Transverse colon (tissue), 4 donors: ENCODE measurements around the gene MDH1. TPM values are rescaled to one million over a fixed set of nuclear protein-coding genes. Genes with fewer than 3 reads are reported as not detected.

Experiments used
- DNase-seq: peaks from one replicate; pipeline ENCODE4 v3.0.0-alpha.2; 2019
- H3K27ac ChIP-seq, 4 donors: fragments of 200-600 bp; sonication (generic); 2 replicates each; pipeline ENCODE4 v1.5.1; 2016 to 2018; ENCODE audit warnings: inconsistent platforms in 4 of 4
- H3K27me3 ChIP-seq: fragments of 200-600 bp; sonication (generic); 2 replicates; pipeline ENCODE4 v1.5.1; 2017; ENCODE audit warnings: inconsistent platforms
- H3K36me3 ChIP-seq, 4 donors: fragments of 200-600 bp; sonication (generic); 2 replicates each; pipeline ENCODE4 v1.5.1; 2017 to 2019; ENCODE audit warnings: inconsistent platforms in 4 of 4
- H3K4me1 ChIP-seq, 4 donors: fragments of 200-600 bp; sonication (generic); 2 replicates each; pipeline ENCODE4 v1.5.1; 2017 to 2020; ENCODE audit warnings: inconsistent platforms in 4 of 4
- H3K4me3 ChIP-seq, 4 donors: fragments of 200-600 bp; sonication (generic); 1 replicate in 1 of 4; 2 replicates in 3 of 4; pipeline versions ENCODE4 v1.5.1 to v1.6.1; 2017 to 2019; ENCODE audit warnings: inconsistent platforms in 4 of 4
- H3K9me3 ChIP-seq, 2 donors: fragments of 200-600 bp; sonication (generic); 2 replicates each; pipeline ENCODE4 v1.5.1; 2017 to 2019; ENCODE audit warnings: inconsistent platforms in 2 of 2
- CTCF ChIP-seq, 5 experiments: fragments of 200-600 bp in 3 of 5; fragments of 450-650 bp in 2 of 5; sonication (generic) in 3 of 5; IDR thresholded peaks; 1 replicate in 2 of 5; 2 replicates in 3 of 5; pipeline ENCODE4 v1.5.1; 2016 to 2017; ENCODE audit warnings: antibody characterized with exemption in 5 of 5, inconsistent platforms in 3 of 5, mild to moderate bottlenecking in 2 of 5, moderate library complexity in 1 of 5
- EP300 ChIP-seq: sonication (generic); formaldehyde crosslinking; IDR thresholded peaks from one replicate; pipeline ENCODE4 v1.6.1; 2017; ENCODE audit warnings: antibody characterized with exemption, low read depth
- POLR2A ChIP-seq: fragments of 450-650 bp; IDR thresholded peaks from one replicate; pipeline ENCODE4 v1.6.1; 2016; ENCODE audit warnings: antibody characterized with exemption, mild to moderate bottlenecking, moderate library complexity
- POLR2AphosphoS5 ChIP-seq, 3 donors: sonication (generic); formaldehyde crosslinking; IDR thresholded peaks; one replicate each; pipeline ENCODE4 v1.6.1; 2016; ENCODE audit warnings: antibody characterized with exemption in 3 of 3
- WGBS, 2 donors: methylation state at CpG; one replicate each; pipeline ENCODE4 v1.1.5; 2018; ENCODE audit warnings: low coverage in 1 of 2; 5-methylcytosine and 5-hydroxymethylcytosine counted together
- in situ Hi-C, 4 donors: fragments of 200-750 bp; cut with MboI; loops; one replicate each; pipeline versions ENCODE4 v1.15.0 to v1.15.1; 2017; ENCODE audit warnings: low sequenced_read_pairs in 3 of 4, low pct_ligation_motif_present in 1 of 4, low pct_unique_long_range_greater_than_20kb in 1 of 4
- intact Hi-C: fragments of 100-400 bp; cut with DNase I; formaldehyde crosslinking; loops from one replicate; pipeline ENCODE4 v1.15.1; 2023; ENCODE audit warnings: low total_unique reads
- total RNA-seq, 4 donors: library from RNA; depleted of rRNA; stranded (reverse); fragments of >200 nt; gene quantifications; one replicate each; pipeline ENCODE4 v1.1.0, GENCODE V29; 2016

MDH1 gene
- total RNA-seq: 100 to 1,000 TPM in 3 of 4 donors, 10 to 100 TPM in 1; 55.5 to 179 (median 141) TPM

- WGBS, 2 donors: 0% methylated on average over 8 to 44 of the region's 44 CpGs
- H3K4me1 ChIP-seq: peaks cover 9 to 39% (median 28%) of the 10 kb centered on the region in 4 donors
- in situ Hi-C loops: loop anchor here in 1 of 4 donors (25.0 kb wide), 1 partner anchor 274 kb away; no protein-coding TSS in a partner anchor
Observed at GRCh38 chr2:63588385-63589147, at the start of gene MDH1, which contains the start of gene WDPCP. Gene MDH1, plus strand, starts transcription at chr2:63588963. Its CDS starts 81 bp downstream, at chr2:63589044. Gene WDPCP, minus strand, starts transcription at chr2:63588477. Its CDS starts 206 bp downstream, at chr2:63588271.

GRCh38 chr2:63539416-63540162 lies 49.2 kb upstream of the MDH1 start:
- WGBS, 2 donors: 96 to 97% methylated on average over 3 to 6 of the region's 6 CpGs
- Histone ChIP-seq H3K4me1 (no peaks in the 10 kb centered on the region), H3K36me3 (no peaks in the 10 kb centered on the region), H3K4me3 (no peak overlapping the region), H3K27ac (no peak overlapping the region), H3K27me3 (no peaks in the 10 kb centered on the region), H3K9me3 (no peaks in the 10 kb centered on the region)
- DNase-seq: no peak
- no peak for TF ChIP-seq EP300
- no peak for TF ChIP-seq POLR2AphosphoS5 (IDR thresholded peaks at IDR 0.05)
- no peak for TF ChIP-seq CTCF (IDR thresholded peaks at IDR 0.05)
- in situ Hi-C loops (no loop called here), intact Hi-C loops (no loop called here)

More at GRCh38 chr2:63588385-63589147, at the start of gene MDH1, which contains the start of gene WDPCP:
- H3K36me3 ChIP-seq: no peaks in the 10 kb centered on the region
- TF ChIP-seq POLR2AphosphoS5 (IDR thresholded peaks at IDR 0.05) (peak; percentile 97 to 98 (median 97)), POLR2A (peak; percentile 89), CTCF (IDR thresholded peaks at IDR 0.05) (no peak)
- H3K27me3 ChIP-seq: no peaks in the 10 kb centered on the region
- DNase-seq: peak; percentile 95
- peak within 1 kb of the TSS; percentile 87 to 95 (median 94) for H3K27ac ChIP-seq
- H3K4me3 ChIP-seq: peak within 1 kb of the TSS; percentile 71 to 94 (median 88)
- H3K9me3 ChIP-seq: no peaks in the 10 kb centered on the region
- intact Hi-C loops: no loop called here

GRCh38 chr2:63544017-63544627 lies 44.6 kb upstream of the MDH1 start:
- no peak overlapping the region for H3K4me3 ChIP-seq
- DNase-seq: no peak
- no peaks in the 10 kb centered on the region for H3K36me3 ChIP-seq
- H3K4me1 ChIP-seq: no peaks in the 10 kb centered on the region
- H3K27ac ChIP-seq: no peak overlapping the region
- TF ChIP-seq CTCF (IDR thresholded peaks at IDR 0.05): peak in 1 of 5 experiments; percentile 17
- TF ChIP-seq EP300: no peak
- 96 to 100% methylated on average over 1 of the region's 1 CpG for WGBS, 2 donors
- intact Hi-C loops (no loop called here), in situ Hi-C loops (no loop called here)
- no peaks in the 10 kb centered on the region for H3K27me3 ChIP-seq
- no peaks in the 10 kb centered on the region for H3K9me3 ChIP-seq

GRCh38 chr2:63545023-63545422 lies 43.7 kb upstream of the MDH1 start:
- DNase-seq: no peak
- no peak for TF ChIP-seq POLR2A
- no peak for TF ChIP-seq CTCF (IDR thresholded peaks at IDR 0.05)
- H3K36me3 ChIP-seq: no peaks in the 10 kb centered on the region
- in situ Hi-C loops (no loop called here), intact Hi-C loops (no loop called here)
- H3K27ac ChIP-seq: no peak overlapping the region
- no peaks in the 10 kb centered on the region for H3K4me1 ChIP-seq
- no peaks in the 10 kb centered on the region for H3K27me3 ChIP-seq
- WGBS, 2 donors: 68 to 84% methylated on average over 2 of the region's 2 CpGs
- H3K9me3 ChIP-seq: no peaks in the 10 kb centered on the region
- no peak overlapping the region for H3K4me3 ChIP-seq
